ENCODE results near the gene PRKCA.

PRKCA gene

DNA sequence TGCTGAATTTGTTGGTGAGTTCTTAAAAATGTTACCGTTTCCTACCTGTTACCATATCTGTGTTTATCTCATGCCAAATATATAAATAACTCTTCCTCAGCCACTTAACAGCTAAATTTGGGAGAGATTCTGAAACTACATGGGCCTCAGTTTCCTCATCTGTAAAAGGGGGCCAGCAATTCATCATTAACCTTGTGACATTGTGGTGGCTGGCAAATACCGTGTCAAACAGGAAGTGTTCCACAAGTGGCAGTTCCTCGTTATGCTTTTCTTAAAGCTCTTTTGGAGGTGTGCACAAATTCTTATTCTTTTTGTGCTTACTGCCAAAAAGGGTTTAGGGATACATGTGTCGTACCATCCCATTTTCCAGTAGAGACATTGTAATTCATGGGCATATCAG, 312.1 kb downstream of the PRKCA start:
- TF ChIP-seq EP300 (IDR thresholded peaks at IDR 0.05; ENCODE audit: borderline replicate concordance) (no peak), ZBTB7A (IDR thresholded peaks at IDR 0.05; ENCODE audit: low read depth) (no peak), NFIC (IDR thresholded peaks at IDR 0.05) (no peak), TAF1 (IDR thresholded peaks at IDR 0.05; ENCODE audit: low read depth) (no peak), TCF12 (IDR thresholded peaks at IDR 0.05; ENCODE audit: low read depth) (no peak), CREB1 (IDR thresholded peaks at IDR 0.05; ENCODE audit: low read depth) (no peak), RAD21 (IDR thresholded peaks at IDR 0.05; ENCODE audit: low read depth) (no peak), CEBPB (IDR thresholded peaks at IDR 0.05) (no peak), YY1 (IDR thresholded peaks at IDR 0.05; ENCODE audit: low read depth) (no peak), EGR1 (IDR thresholded peaks at IDR 0.05) (no peak), FOXM1 (IDR thresholded peaks at IDR 0.05; ENCODE audit: borderline replicate concordance, low read depth) (no peak), TEAD4 (IDR thresholded peaks at IDR 0.05) (no peak)
- TF ChIP-seq, protein P1, sequence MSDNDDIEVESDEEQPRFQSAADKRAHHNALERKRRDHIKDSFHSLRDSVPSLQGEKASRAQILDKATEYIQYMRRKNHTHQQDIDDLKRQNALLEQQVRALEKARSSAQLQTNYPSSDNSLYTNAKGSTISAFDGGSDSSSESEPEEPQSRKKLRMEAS (IDR thresholded peaks at IDR 0.05), result no peak
- TF ChIP-seq, protein P2, sequence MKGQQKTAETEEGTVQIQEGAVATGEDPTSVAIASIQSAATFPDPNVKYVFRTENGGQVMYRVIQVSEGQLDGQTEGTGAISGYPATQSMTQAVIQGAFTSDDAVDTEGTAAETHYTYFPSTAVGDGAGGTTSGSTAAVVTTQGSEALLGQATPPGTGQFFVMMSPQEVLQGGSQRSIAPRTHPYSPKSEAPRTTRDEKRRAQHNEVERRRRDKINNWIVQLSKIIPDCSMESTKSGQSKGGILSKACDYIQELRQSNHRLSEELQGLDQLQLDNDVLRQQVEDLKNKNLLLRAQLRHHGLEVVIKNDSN (IDR thresholded peaks at IDR 0.05), result no peak
- TF ChIP-seq, protein P3, sequence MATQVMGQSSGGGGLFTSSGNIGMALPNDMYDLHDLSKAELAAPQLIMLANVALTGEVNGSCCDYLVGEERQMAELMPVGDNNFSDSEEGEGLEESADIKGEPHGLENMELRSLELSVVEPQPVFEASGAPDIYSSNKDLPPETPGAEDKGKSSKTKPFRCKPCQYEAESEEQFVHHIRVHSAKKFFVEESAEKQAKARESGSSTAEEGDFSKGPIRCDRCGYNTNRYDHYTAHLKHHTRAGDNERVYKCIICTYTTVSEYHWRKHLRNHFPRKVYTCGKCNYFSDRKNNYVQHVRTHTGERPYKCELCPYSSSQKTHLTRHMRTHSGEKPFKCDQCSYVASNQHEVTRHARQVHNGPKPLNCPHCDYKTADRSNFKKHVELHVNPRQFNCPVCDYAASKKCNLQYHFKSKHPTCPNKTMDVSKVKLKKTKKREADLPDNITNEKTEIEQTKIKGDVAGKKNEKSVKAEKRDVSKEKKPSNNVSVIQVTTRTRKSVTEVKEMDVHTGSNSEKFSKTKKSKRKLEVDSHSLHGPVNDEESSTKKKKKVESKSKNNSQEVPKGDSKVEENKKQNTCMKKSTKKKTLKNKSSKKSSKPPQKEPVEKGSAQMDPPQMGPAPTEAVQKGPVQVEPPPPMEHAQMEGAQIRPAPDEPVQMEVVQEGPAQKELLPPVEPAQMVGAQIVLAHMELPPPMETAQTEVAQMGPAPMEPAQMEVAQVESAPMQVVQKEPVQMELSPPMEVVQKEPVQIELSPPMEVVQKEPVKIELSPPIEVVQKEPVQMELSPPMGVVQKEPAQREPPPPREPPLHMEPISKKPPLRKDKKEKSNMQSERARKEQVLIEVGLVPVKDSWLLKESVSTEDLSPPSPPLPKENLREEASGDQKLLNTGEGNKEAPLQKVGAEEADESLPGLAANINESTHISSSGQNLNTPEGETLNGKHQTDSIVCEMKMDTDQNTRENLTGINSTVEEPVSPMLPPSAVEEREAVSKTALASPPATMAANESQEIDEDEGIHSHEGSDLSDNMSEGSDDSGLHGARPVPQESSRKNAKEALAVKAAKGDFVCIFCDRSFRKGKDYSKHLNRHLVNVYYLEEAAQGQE (IDR thresholded peaks at IDR 0.05; ENCODE audit: low read depth), result no peak

DNA sequence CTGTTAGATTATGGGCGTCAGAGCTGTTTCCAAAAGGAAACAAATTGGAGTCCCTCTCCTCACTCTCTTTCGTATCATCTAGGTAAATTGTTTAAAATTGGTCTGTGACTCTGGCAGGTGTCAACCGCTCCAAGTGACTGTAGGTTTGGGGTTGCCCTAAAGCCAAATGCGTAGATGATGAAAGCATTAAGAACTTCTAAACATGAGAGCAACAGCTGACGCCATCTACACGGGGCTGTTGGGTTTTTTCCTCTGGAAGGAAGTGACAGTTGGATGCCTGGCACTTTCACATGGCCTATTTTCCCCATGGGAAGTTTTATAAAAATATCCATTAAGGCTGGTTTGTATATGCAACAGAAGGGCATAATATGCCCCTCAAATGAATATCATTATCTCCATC, 316.8 kb downstream of the PRKCA start:
- no peak for TF ChIP-seq EP300 (IDR thresholded peaks at IDR 0.05; ENCODE audit: borderline replicate concordance)
- no peak for TF ChIP-seq CEBPB (IDR thresholded peaks at IDR 0.05)
- TF ChIP-seq EGR1 (IDR thresholded peaks at IDR 0.05), result no peak
- TF ChIP-seq, protein P1 (IDR thresholded peaks at IDR 0.05), result no peak
- TF ChIP-seq FOXM1 (IDR thresholded peaks at IDR 0.05; ENCODE audit: borderline replicate concordance, low read depth), result no peak
- TF ChIP-seq CREB1 (IDR thresholded peaks at IDR 0.05; ENCODE audit: low read depth), result no peak
- TF ChIP-seq, protein P3 (IDR thresholded peaks at IDR 0.05; ENCODE audit: low read depth), result no peak
- no peak for TF ChIP-seq NFIC (IDR thresholded peaks at IDR 0.05)
- TF ChIP-seq TCF12 (IDR thresholded peaks at IDR 0.05; ENCODE audit: low read depth), result no peak
- no peak for TF ChIP-seq TEAD4 (IDR thresholded peaks at IDR 0.05)
- TF ChIP-seq, protein P2 (IDR thresholded peaks at IDR 0.05), result no peak
- TF ChIP-seq ZBTB7A (IDR thresholded peaks at IDR 0.05; ENCODE audit: low read depth), result no peak
- no peak for TF ChIP-seq RAD21 (IDR thresholded peaks at IDR 0.05; ENCODE audit: low read depth)
- TF ChIP-seq YY1 (IDR thresholded peaks at IDR 0.05; ENCODE audit: low read depth), result no peak
- no peak for TF ChIP-seq TAF1 (IDR thresholded peaks at IDR 0.05; ENCODE audit: low read depth)

DNA sequence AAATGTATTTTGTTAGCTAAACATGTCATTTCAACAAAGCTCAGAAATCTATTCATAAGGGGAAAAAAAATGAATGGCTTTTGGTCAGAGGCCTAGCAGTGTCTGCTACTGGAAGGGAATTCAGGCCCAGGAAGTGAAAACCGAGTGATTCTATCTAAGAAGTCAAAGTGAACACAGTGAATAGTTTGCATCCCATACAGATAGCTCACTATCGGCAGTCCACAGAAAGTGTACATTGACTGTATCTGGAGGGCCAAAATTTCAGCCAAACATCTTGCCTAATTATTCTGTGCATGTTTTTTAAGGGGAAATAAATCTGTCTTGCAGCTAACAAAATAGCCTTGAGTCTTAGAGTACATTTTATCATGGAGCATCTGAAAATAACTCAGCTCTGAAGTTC, 318.1 kb downstream of the PRKCA start:
- TF ChIP-seq NFIC (IDR thresholded peaks at IDR 0.05), result no peak

DNA sequence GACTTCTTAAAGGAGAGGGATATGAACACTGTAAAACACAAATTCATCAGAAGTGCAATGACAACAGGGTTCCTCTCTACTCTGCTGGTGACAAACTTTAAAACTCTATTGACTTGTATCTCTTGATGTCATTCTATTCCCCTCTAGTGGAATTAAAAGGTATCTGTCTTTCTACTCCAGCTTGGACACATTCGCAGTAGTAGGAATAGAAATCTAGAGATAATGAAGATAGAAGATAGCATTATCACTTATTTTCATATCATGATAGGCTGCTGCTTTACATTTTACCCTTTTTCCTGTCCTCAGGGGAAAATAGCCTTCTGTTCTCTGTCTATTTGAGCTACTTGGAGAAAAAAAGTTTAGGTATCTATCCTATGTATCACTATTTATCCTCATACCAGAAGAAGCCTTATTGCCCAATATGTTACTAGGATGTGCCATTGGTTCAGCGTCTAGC, 322.9 kb downstream of the PRKCA start:
- TF ChIP-seq, protein P3 (IDR thresholded peaks at IDR 0.05; ENCODE audit: low read depth), result no peak
- TF ChIP-seq RAD21 (IDR thresholded peaks at IDR 0.05; ENCODE audit: low read depth), result peak; percentile 59

DNA sequence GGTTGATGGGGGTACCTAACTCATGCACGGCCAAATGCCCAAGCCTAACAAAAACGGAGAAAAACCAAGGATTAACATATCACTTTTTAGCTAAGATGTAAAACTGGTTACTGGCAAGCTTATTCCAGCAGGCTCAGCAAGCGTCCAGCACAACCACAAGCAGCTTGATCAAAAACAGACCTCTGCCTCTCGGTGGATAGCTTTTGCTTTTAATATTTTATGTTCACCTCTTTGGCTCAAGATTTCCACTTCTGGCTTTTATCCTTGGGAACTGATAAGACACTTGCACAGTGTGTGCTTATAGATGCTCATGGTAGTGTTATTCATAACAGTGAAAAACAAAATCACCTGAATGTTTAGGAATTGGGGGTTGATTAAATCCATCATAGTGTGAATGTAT, 325.6 kb downstream of the PRKCA start:
- no peak for TF ChIP-seq EGR1 (IDR thresholded peaks at IDR 0.05)
- no peak for TF ChIP-seq TEAD4 (IDR thresholded peaks at IDR 0.05)
- no peak for TF ChIP-seq TCF12 (IDR thresholded peaks at IDR 0.05; ENCODE audit: low read depth)
- TF ChIP-seq NFIC (IDR thresholded peaks at IDR 0.05), result no peak
- TF ChIP-seq, protein P2 (IDR thresholded peaks at IDR 0.05), result no peak
- TF ChIP-seq, protein P3 (IDR thresholded peaks at IDR 0.05; ENCODE audit: low read depth), result no peak
- TF ChIP-seq YY1 (IDR thresholded peaks at IDR 0.05; ENCODE audit: low read depth), result no peak
- TF ChIP-seq CREB1 (IDR thresholded peaks at IDR 0.05; ENCODE audit: low read depth), result no peak
- no peak for TF ChIP-seq ZBTB7A (IDR thresholded peaks at IDR 0.05; ENCODE audit: low read depth)
- TF ChIP-seq, protein P1 (IDR thresholded peaks at IDR 0.05), result no peak
